ENCODE data around the gene COL9A3.

COL9A3 gene

DNA sequence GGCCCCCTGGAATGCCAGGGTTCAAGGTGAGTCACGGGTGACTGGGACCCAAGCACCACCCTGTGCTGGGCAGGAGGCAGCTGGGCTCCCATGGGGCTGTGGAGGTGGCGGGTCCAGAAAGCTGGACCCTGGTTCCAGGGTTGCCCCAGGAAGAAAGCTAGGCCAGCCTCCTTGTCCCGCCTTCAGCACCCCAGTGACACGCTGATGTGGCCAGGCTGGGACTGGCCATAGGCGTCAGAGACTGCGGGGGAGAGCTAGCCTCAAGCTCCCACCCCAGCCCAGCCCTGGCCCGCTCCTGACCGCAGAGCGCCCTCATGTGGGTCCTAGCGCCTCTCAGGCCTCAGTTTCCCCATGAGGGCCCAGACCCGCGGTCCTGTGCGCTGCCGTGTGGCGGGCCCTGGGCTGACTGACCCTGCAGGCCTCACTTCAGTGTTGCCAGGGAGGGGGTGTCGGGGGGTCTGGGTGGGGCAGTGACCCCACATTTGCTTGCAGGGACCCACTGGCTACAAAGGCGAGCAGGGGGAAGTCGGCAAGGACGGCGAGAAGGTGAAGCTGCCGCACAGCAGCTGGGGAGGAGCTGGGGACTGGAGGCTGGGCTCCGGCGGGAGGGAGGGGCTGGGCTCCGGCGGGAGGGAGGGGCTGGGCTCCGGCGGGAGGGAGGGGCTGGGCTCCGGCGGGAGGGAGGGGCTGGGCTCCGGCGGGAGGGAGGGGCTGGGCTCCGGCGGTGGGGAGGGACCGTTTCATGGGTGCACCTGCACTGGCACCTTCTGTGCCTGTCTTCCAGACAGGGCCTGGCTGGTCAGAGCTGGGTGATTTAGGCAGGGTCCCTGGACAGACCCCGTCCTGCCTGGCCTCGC lies 7.9 kb downstream of the COL9A3 start:
- DNase-seq: no peak

DNA sequence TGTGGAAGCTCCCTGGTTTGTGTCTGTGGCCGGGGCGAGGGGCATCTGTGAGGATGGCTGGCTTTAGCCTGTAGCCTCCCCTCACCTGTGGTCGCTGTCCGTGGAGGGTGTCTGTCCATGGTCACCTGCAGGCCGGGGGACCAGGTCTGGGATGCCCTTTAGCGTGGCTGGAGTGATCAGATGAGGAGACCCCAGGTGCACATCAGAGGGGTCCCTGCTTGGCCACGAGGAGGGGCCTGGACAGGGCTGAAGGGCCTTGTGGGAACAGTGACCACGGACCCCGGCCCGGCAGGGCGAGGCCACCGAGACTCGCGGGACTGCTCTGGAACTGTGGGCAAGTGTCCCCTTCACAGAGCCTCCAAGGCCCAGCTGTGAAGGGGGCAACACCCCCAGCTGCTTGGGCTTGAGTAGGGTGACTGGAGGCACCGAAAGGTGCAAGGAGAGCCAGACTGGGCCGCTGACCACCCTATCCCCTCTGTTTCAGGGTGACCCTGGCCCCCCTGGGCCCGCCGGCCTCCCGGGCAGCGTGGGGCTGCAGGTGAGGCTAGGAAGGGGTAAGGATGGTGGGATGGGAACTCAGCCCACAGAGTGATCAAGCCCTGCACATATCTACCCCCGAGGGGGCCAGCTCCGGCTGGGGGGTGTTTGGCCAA lies 8.6 kb downstream of the COL9A3 start:
- no peak for DNase-seq

DNA sequence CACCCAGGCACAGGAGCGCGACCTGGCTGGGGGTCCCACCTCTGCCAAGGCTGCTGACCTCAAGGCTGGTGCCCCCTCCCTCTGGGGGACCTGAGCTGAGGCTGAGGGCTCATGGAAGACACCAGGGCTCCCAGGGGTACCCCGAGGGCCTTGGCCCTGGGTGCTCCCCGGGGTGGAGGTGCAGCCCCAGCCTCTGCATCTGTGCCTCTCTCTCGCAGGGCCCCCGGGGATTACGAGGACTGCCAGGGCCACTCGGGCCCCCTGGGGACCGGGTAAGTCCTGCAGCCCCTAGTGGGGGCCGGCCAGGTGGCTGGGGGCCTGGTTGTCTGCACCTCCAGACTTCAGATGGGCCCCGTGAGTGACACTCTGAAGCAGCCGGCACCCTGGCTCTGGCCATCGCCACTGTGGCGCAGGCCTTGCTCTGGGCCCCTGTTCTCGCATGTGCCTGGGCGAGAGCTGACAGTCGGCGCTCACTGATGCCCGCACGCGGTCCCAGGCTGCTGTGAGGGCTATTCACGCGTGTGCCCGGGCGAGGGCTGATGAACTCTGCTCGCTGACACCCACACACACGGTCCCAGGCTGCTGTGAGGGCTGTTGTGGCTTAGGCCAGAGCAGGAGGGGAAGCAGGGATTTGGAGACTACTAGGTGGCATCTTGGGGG lies 9.3 kb downstream of the COL9A3 start:
- no peak for DNase-seq

DNA sequence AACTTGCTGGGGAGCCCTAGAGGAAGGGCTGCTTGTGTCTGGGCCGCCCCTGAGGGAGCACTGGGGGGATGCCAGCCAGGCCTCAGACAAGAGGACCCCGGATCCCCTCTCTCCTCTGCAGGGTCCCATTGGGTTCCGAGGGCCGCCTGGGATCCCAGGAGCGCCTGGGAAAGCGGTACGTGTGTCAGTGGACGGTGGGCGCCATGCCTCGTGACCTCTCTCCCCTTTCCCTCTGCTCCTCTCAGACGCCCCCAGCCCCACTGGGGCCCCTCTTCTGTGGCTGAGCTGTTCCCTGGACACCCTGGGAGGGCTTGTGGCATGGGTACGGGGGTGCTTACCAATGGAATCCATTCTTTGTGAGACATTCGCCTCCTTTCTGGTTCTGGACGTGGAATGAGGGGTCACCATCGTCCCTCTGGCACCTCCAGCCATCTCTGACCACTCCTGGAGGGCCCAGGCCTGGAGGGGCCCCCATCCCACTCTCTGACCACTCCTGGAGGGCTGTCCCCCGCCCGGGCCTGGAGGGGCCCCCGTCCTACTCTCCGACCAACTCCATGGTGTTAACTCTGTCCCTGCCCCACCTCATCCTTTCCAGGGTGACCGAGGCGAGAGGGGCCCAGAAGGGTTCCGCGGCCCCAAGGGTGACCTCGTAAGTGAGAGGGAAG lies 9.9 kb downstream of the COL9A3 start:
- DNase-seq: no peak

DNA sequence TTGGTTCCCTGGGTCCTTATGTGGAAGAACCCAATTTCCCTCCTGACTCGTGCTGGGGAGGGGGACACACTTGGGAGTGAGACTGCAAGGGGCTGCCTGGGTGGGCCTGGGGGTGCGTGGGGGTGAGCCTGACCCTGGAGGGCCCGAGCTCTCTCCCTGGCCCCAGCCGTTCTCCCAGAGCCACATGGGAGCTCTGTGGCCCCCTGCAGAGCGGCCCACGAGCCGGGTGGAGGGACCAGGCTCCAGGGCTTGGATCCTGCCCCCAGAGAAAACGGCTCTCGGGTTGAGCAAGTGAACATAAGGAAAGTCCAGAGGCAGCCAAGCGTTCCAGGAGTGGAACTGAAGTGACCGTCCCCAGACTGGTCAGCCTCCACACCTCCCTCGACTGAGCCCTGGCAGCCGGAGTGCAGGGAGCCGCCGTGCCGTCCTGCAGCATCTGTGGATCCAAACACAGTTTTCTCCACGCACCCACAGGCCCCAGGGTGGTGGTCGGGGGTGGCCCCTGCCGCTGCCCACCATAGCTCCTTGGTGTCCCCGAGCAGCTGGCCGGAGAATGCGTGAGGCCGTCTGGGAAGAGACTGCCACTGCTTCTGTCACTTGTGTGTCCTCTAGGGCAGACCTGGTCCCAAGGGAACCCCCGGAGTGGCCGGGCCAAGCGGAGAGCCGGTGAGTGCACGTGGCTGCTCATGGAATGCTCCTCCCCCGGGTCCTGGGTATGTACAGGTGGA lies 10.6 kb downstream of the COL9A3 start:
- DNase-seq: no peak

DNA sequence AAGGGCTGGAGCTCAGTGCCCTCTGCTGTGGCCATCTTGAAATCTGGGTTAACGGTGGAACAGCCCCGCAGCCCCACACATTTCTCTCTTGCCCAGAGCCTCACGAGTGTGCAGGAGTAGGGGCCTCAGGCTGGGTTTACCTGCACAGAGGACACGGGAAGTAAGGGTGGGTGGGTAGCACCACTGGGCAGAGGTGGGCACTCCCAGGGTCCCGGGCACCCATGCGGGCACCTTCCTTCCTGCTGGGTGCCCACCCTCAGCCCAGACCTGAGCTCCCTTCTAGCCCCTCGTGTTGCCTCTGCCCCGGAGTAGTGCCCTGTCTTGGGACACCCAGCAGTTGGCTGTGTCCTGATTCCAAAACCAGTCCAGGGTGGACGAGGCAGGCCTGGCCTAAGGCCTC lies 11.2 kb downstream of the COL9A3 start:
- DNase-seq: no peak

DNA sequence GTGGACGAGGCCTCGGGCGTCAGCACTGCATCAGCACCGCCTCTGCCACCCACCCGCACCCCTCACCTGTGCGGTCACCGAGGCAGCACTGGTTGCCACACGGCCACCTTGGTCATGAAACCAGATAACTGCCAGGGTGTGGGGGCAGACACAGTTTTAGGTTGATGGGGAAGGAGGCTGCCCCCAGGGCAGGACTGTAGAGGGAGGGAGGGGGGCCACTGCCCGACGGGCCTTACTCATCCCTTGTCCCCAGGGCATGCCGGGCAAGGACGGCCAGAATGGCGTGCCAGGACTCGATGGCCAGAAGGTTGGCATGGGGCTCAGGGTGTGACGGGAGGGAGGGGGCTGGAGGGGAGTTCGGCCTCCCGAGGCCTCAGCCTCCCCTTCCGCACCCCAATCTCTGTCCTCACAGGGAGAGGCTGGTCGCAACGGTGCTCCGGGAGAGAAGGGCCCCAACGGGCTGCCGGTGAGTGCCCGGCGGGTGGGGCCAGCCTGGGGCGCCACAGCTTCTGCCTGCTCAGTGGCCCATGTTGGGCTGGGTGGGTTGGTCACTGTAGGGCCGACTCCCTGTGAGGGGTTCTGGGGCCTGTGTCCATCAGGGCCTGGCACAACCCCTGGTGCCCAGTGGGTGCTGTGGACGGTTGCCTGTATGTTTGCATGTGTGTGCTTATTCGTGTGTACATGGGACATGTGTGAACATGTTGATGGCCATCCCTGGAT lies 11.8 kb downstream of the COL9A3 start:
- no peak for DNase-seq

DNA sequence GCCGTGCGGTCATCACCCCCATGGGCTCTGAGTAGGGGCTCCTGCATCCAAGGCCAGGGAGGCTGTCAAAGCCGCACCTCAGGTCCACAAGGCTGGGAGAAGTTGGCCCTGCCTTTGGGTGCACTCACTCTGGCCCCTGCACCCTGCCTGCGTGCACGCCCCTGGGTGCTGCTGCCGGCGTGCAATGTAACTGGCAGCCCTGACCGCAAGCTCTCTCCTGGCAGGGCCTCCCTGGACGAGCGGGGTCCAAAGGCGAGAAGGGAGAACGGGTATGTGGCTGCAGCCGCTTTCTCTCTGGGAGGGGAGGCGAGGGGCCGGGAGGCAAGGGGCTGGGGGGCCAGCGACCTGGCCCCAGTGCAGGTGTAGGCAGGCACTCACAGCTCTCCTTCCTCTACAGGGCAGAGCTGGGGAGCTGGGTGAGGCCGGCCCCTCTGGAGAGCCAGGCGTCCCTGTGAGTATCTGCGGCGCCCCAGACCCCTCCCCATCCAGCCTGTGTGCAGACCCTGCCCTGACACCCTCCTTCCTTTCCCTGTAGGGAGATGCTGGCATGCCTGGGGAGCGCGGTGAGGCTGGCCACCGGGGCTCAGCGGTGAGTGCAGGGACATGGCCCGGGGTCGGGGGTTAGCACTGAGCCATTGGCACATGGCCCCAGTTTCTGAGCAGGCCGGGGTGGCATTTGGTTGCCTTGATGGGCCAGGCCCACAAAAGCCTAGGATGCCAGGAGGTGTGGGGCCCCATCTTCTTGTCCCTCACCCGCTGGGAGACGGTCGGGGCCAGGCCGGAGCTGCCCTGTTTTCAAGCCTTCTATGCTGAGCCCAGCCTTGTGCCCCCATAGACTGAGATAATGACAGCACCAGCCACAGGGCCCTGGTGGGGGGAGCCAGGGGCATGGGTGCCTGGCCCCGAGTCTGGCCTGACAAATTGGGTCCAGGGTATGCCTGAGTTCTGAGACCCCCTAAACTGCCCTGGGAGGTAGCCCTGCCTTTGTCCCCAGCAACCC lies 12.7 kb downstream of the COL9A3 start:
- DNase-seq: no peak

DNA sequence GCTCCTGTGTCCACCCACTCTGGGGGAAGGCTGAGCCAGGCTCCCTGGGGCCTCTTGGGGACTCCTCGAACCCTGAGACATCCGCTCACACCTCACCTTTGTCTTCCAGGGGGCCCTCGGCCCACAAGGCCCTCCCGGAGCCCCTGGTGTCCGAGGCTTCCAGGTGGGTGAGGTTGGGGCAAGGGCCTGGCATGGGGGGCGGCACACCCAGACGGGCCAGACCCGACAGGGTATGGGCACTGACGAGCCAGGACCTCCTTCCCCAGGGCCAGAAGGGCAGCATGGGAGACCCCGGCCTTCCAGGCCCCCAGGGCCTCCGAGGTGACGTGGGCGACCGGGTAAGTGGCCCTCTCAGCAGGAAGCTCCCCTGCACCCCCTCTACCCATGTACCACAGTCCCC lies 13.4 kb downstream of the COL9A3 start:
- no peak for DNase-seq

DNA sequence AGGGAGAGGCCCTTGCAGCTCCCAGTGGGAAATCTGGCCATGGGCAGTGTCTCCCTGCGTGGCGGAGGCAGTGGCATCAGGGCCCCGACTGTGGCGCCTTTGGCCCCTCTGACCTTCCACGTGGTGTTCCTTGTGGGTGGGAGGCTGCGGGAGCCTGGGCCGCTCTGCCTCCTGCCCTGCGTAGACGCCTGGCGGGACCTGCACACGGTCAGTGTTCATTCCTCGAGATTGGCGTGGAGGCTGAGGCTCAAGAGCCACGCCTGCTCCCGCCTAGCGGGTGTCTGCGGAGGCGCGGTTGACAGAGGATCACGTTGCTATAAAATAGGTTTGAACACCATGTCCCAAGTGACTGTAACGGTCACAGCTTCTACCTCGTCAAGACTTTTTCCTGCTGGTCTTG lies 14.0 kb downstream of the COL9A3 start:
- no peak for DNase-seq

DNA sequence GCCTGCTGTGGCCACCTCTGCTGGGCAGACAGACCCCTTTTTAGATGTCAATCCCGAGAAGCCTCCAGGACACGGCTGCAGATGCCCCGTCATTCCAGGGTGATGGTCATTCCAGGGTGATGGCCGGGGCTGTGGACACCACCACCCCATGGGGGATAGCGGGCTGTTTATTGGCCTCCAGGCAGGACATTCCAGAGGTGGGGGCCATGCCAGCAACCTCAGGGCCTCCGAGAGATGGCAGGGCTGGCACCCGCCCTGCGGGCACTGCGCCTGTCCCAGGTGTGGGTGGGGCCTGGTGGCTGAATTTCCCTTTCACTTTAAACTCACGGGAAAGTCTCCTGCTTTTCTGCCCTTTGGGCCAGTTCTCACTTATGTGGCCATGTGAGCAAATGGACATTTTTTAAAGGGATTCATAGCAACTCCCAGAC lies 14.5 kb downstream of the COL9A3 start:
- no peak for DNase-seq

DNA sequence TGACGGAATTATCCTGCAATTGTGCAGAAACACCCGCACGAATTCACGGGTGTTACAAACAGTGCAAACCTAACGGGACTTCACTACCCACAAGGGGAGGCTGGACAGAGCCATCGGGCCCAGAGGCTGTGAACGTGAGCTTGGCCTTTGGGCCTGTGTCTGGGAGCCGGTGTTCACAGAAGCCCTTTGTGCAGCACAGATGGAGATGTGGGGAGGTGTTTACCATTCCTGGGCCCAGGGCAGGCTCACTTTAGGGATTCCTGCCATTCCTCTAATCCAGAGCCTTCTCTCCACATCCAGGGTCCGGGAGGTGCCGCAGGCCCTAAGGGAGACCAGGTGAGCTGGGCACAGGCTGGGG lies 15.0 kb downstream of the COL9A3 start:
- DNase-seq: no peak

DNA sequence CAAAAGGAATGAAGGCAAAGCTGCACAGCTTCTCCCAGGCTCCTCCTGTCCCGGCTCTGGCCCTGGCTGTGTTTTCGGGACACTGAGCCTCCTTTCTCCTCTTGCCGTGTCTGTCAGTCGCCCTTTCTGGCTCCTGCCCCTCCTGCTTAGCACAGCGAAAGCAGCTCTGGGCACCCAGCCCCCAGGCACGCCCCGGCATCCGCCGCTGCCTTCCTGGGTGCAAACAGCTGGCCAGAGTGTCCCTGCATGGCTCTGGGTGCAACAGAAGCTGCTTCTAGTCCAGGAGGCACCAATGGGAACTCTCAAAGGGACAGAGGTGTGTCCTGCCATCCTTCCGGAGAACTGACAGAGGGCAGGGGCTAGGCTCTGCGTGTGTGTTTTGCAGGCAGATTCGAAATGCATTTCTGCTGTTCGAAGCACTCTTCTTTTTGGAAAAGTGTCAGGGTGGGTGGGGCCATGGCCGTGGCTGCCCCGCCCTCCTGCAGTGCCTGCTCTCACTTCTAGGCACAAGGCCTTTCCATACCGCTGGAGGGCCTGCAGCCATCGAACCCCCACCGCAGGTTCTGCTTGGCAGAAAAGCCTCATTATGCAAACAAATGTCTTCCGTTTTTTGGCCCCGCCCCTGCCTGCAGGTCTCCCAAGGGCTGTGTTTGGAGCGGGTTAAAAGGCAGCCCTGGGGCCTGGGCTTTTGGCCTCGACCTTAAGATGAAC lies 15.5 kb downstream of the COL9A3 start:
- no peak for DNase-seq

DNA sequence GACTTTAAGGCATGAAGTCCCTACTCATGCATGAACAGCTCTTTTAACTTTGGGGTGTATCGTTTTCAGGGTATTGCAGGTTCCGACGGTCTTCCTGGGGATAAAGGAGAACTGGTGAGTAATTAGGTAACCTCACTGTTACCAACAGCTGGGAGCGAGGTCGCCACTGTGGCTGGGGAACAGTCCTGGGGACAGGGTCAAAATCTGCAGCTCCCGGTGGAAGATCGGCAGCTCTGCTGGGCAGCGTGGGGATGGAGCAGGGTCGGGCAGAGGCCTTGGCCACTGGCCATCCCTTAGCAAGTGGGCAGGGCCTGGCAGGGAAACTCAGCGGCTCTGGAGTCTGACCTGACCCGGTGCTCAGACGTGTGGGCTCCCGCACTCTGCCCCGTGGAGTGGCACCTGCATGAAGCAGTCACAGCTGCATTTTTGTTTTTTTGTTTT lies 16.1 kb downstream of the COL9A3 start:
- DNase-seq: no peak

DNA sequence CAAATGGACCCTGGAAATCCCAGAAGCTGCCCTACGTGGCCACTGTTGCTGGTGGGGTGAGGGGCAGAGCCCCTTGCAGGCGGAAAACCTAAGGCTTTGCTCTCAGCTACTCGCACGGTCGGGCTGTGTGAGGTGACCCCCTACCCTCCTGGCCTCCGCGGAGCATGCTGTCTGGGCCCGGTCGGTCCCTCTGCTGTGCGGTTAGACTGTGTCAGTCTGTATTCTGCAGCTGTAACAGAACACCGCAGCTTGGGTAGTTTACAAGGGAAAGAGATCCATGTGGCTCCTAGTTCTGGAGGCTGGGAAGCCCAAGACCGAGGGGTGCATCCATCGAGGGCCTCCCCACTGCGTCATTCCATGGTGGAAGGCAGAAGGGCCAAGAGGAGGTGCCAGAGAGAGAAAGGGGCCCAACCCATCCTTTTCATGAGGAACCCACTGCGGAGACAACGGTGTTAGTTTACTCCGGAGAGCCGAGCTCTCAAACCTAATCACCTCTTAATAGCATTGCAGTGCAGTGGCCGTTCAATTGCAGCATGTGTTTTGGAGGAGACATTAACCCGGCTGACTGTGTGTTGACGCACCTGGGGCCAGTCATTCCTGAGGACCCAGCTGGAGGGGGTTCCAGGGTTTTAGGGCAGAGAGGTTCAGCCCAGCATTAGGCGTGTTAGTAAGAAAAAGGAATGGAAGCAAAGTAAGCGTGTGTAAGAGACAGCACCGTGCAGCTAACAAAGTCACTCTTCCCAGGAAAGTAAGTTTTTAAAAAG lies 18.3 kb downstream of the COL9A3 start:
- DNase-seq: no peak

DNA sequence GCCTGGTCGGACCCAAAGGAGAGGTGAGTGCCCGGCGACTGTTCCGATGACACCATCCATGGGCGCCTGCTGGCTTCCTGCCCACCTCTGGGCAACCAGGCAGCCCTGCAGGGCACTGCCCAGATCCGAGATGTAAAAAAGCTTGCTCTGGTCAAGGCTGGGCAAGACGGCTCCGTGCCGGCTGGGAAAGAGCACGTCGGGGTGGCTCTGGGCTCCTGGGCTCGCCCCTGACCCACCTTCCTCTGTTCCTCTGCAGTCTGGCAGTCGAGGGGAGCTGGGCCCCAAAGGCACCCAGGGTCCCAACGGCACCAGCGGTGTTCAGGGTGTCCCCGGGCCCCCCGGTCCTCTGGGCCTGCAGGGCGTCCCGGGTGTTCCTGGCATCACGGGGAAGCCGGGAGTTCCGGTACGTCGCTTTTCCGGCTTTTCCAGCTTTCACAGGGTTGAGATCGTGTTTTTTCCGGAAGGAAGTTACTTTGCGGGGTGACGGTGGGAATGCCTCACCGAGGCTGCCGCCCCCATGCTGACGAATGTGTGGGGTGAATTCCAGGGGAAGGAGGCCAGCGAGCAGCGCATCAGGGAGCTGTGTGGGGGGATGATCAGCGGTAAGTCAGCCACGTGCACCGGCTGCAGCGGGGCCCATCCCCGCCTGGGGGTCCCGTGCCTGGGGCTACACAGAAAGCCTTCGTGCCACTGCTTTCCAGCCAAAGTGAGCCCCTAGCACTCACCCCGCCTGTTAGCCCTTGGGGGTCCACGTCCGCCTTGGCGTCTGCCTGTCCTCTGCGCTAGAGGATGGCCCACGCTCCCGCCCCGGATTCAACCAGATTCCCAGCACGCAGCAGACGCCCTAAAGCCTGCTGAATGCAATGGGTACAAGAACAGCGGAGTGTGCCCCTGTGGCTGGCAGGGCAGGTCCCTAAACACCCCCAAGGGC lies 19.3 kb downstream of the COL9A3 start:
- DNase-seq: no peak

DNA sequence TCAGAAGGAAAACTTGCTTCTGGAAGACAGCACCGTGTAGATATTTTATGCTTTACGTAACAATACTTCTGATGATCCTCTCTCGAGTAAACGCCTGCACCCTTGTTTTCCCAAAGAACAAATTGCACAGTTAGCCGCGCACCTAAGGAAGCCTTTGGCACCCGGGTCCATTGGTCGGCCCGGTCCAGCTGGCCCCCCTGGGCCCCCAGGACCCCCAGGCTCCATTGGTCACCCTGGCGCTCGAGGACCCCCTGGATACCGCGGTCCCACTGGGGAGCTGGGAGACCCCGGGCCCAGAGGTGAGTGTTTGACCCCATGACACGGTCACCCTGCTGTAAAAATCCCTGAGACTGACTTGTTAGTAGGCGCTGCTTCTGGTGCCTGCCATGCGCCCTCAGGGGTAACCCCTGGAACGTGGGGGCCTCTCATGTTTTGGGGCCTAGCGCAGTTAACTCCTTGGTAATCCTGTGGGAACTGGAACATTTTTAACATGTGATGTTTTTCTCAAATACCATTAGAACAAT lies 20.2 kb downstream of the COL9A3 start:
- no peak for DNase-seq

DNA sequence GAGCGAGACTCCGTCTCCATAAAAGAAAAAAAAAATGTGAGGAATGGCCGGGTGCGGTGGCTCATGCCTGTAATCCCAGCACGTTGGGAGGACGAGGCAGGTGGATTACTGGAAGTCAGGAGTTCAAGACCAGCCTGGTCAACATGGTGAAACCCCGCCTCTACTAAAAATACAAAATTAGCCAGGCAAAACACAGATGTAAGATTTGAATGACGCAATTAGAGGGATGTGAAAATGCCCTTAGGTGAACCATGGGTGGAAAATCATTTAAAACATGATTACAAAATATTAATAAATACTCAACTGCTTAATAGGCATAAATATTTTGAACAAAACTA lies 20.9 kb downstream of the COL9A3 start:
- DNase-seq: no peak

All from T1000 (cell line).